Stimulated activated naive CD8-positive, alpha-beta T cell treated with anti-CD3 and anti-CD28 coated beads, Interleukin-15, Interleukin-2, amounts not matched to agents 100 U/mL and 50 U/mL, for 24 hours (primary cell): ENCODE measurements around the gene CSPG4.
"Not testable (repeated sequence)": the region's sequence is repeated elsewhere in the genome, so short reads cannot be mapped to it uniquely, and the experiment has no call there.

ENCODE experiments used
- ATAC-seq: fragments of 150-1000 bp; cut with Tn5 transposase; one replicate; pipeline ENCODE4 v1.10.0; 2021
- DNase-seq: peaks from one replicate; pipeline ENCODE4 v3.0.0; 2021

CSPG4 gene

GRCh38 chr15:75739791-75740190, 27.1 kb upstream of the CSPG4 start:
- ATAC-seq (no peak), DNase-seq (no peak)

- ATAC-seq (peak; percentile 99), DNase-seq (peak; percentile 92)
Observed at GRCh38 chr15:75738647-75739325, 26.1 kb upstream of the CSPG4 start.

GRCh38 chr15:75738014-75738646, 25.5 kb upstream of the CSPG4 start:
- ATAC-seq, result no peak
- no peak for DNase-seq

GRCh38 chr15:75737116-75738013, 24.7 kb upstream of the CSPG4 start:
- ATAC-seq, result not testable (repeated sequence)

GRCh38 chr15:75736256-75736655, 23.6 kb upstream of the CSPG4 start:
- no peak for DNase-seq
- ATAC-seq, result no peak

More at GRCh38 chr15:75737116-75738013, 24.7 kb upstream of the CSPG4 start:
- not testable (repeated sequence) for DNase-seq

GRCh38 chr15:75734861-75735760, 22.5 kb upstream of the CSPG4 start:
- not testable (repeated sequence) for ATAC-seq, DNase-seq

- no peak for DNase-seq
- no peak for ATAC-seq
Observed at GRCh38 chr15:75733761-75734651, 21.4 kb upstream of the CSPG4 start.

GRCh38 chr15:75732809-75733451, 20.3 kb upstream of the CSPG4 start:
- ATAC-seq, result peak; percentile 62

GRCh38 chr15:75732177-75732808, 19.6 kb upstream of the CSPG4 start:
- no peak for ATAC-seq
- no peak for DNase-seq

More at GRCh38 chr15:75732809-75733451, 20.3 kb upstream of the CSPG4 start:
- peak; percentile 74 for DNase-seq

GRCh38 chr15:75731248-75732151, 18.9 kb upstream of the CSPG4 start:
- DNase-seq (no peak), ATAC-seq (no peak)

GRCh38 chr15:75730376-75731247, 18.0 kb upstream of the CSPG4 start:
- not testable (repeated sequence) for ATAC-seq, DNase-seq

GRCh38 chr15:75729326-75730069, 16.9 kb upstream of the CSPG4 start:
- ATAC-seq (no peak), DNase-seq (no peak)

GRCh38 chr15:75727851-75728715, 15.4 kb upstream of the CSPG4 start:
- peak; percentile 78 for DNase-seq
- ATAC-seq, result peak; percentile 58

GRCh38 chr15:75727031-75727531, 14.4 kb upstream of the CSPG4 start:
- ATAC-seq (no peak), DNase-seq (no peak)
